H1 (cell line): ENCODE data around the gene GADL1. TPM values are rescaled to one million over a fixed set of nuclear protein-coding genes. Genes with fewer than 3 reads are reported as not detected.

ENCODE experiments used
- CTCF ChIA-PET: fragments of 300-600 bp; sonication (Branson Sonifier 250); formaldehyde crosslinking; loops from one replicate; lab custom pipeline; 2021; ENCODE audit not compliant: partially characterized antibody; lab: Charles Lee
- POLR2A ChIA-PET: fragments of 300-600 bp; sonication (Branson Sonifier 250); formaldehyde crosslinking; loops from one replicate; lab custom pipeline; 2021; ENCODE audit warnings: inconsistent platforms; ENCODE audit not compliant: partially characterized antibody; lab: Charles Lee
- DNase-seq, 2 experiments: peaks; one replicate each; pipeline versions ENCODE4 v3.0.0 to v3.0.0-alpha.2; 2010 to 2022; ENCODE audit warnings: low spot score in 2 of 2, low read depth in 1 of 2, mixed read lengths in 1 of 2
- FAIRE-seq: peaks from 2 replicates; lab custom pipeline; 2011; peaks lifted over from hg19 to GRCh38; lab: Jason Lieb, UNC
- H2AFZ ChIP-seq: 2 replicates; pipeline ENCODE4 v1.8.1; 2012; ENCODE audit warnings: low read length, inconsistent platforms
- H2AK5ac ChIP-seq: 2 replicates; pipeline ENCODE4 v1.6.1; 2013; ENCODE audit warnings: low read depth, low read length
- H2BK120ac ChIP-seq: replicated peaks from 2 replicates; pipeline ENCODE3; 2013; ENCODE audit warnings: low read depth, low read length, inconsistent platforms
- H2BK12ac ChIP-seq: 2 replicates; pipeline ENCODE4 v1.6.1; 2013; ENCODE audit warnings: low read depth, low read length
- H2BK15ac ChIP-seq: 2 replicates; pipeline ENCODE4 v1.6.1; 2013; ENCODE audit warnings: low read length
- H2BK20ac ChIP-seq: 2 replicates; pipeline ENCODE4 v1.6.1; 2013; ENCODE audit warnings: low read length
- H2BK5ac ChIP-seq: 2 replicates; pipeline ENCODE4 v1.6.1; 2013; ENCODE audit warnings: low read depth, low read length
- H3K14ac ChIP-seq: 2 replicates; pipeline ENCODE4 v1.6.1; 2013; ENCODE audit warnings: inconsistent platforms; ENCODE audit not compliant: insufficient read length
- H3K18ac ChIP-seq: 2 replicates; pipeline ENCODE4 v1.6.1; 2013; ENCODE audit warnings: low read length; ENCODE audit errors: extremely low read depth
- H3K23ac ChIP-seq: 2 replicates; pipeline ENCODE4 v1.6.1; 2013; ENCODE audit warnings: inconsistent platforms; ENCODE audit not compliant: insufficient read length
- H3K23me2 ChIP-seq: 2 replicates; pipeline ENCODE4 v1.6.1; 2013; ENCODE audit warnings: low read depth, low read length
- H3K27ac ChIP-seq: 2 replicates; pipeline ENCODE4 v1.6.1; 2011; ENCODE audit warnings: low read depth, low read length, inconsistent platforms
- H3K27me3 ChIP-seq, 4 experiments: replicated peaks in 1 of 4; 1 replicate in 1 of 4; 2 replicates in 3 of 4; pipeline versions ENCODE4 v1.6.1 to v1.8.1; 2011 to 2013; ENCODE audit warnings: low read length in 3 of 4, mild to moderate bottlenecking in 3 of 4, inconsistent platforms in 2 of 4, mixed read lengths in 2 of 4, moderate library complexity in 1 of 4; ENCODE audit not compliant: control insufficient read depth in 3 of 4, insufficient read depth in 3 of 4; ENCODE audit errors: extremely low read depth in 1 of 4
- H3K36me3 ChIP-seq, 4 experiments: 2 replicates each; pipeline versions ENCODE4 v1.6.1 to v1.8.1; 2011 to 2013; ENCODE audit warnings: mild to moderate bottlenecking in 4 of 4, low read length in 3 of 4, moderate library complexity in 2 of 4, control low read depth in 1 of 4, inconsistent platforms in 1 of 4; ENCODE audit not compliant: insufficient read depth in 4 of 4, control insufficient read depth in 2 of 4
- H3K4ac ChIP-seq: replicated peaks from 2 replicates; pipeline ENCODE3; 2013; ENCODE audit warnings: low read length, low read depth, mixed read lengths, inconsistent platforms; ENCODE audit not compliant: insufficient read length
- H3K4me1 ChIP-seq, 4 experiments: replicated peaks in 1 of 4; 1 replicate in 1 of 4; 2 replicates in 3 of 4; pipeline versions ENCODE4 v1.6.1 to v1.8.1; 2011 to 2013; ENCODE audit warnings: low read length in 3 of 4, inconsistent platforms in 2 of 4, mixed read lengths in 1 of 4; ENCODE audit not compliant: insufficient read depth in 4 of 4, control insufficient read depth in 3 of 4
- H3K4me2 ChIP-seq, 2 experiments: 2 replicates each; pipeline versions ENCODE4 v1.6.1 to v1.8.1; 2011 to 2013; ENCODE audit warnings: low read depth in 2 of 2, low read length in 2 of 2, control low read depth in 1 of 2, inconsistent platforms in 1 of 2, mild to moderate bottlenecking in 1 of 2; ENCODE audit not compliant: insufficient read depth in 1 of 2
- H3K4me3 ChIP-seq, 4 experiments: fragments of 200-600, 300-600 bp in 1 of 4; sonication (generic), shearing (Covaris generic), sonication (Bioruptor Twin) in 1 of 4; 2 replicates each; pipeline versions ENCODE4 v1.5.1 to v1.8.1; 2011 to 2016; ENCODE audit warnings: low read length in 4 of 4, low read depth in 3 of 4, control low read depth in 2 of 4, inconsistent platforms in 2 of 4, mild to moderate bottlenecking in 2 of 4, mixed read lengths in 1 of 4, moderate library complexity in 1 of 4; ENCODE audit not compliant: insufficient read depth in 2 of 4; ENCODE audit errors: extremely low read depth in 1 of 4
- H3K56ac ChIP-seq: replicated peaks from 2 replicates; pipeline ENCODE3; 2013; ENCODE audit warnings: low read depth, mild to moderate bottlenecking, mixed read lengths, low read length, inconsistent platforms; ENCODE audit not compliant: insufficient read length
- H3K79me1 ChIP-seq: 2 replicates; pipeline ENCODE4 v1.6.1; 2013; ENCODE audit warnings: low read depth, low read length, control low read depth
- H3K79me2 ChIP-seq, 2 experiments: 2 replicates each; pipeline versions ENCODE4 v1.6.1 to v1.8.1; 2012 to 2013; ENCODE audit warnings: low read length in 2 of 2, mild to moderate bottlenecking in 2 of 2, inconsistent platforms in 1 of 2; ENCODE audit not compliant: insufficient read depth in 2 of 2, control insufficient read depth in 1 of 2
- H3K9ac ChIP-seq, 4 experiments: replicated peaks in 1 of 4; 1 replicate in 1 of 4; 2 replicates in 3 of 4; pipeline versions ENCODE4 v1.6.1 to v1.8.1; 2011 to 2013; ENCODE audit warnings: low read depth in 3 of 4, low read length in 3 of 4, control low read depth in 2 of 4, mild to moderate bottlenecking in 2 of 4, moderate library complexity in 2 of 4, inconsistent platforms in 1 of 4; ENCODE audit errors: extremely low read depth in 1 of 4
- H3K9me3 ChIP-seq, 2 experiments: 2 replicates each; pipeline versions ENCODE4 v1.6.1 to v1.8.1; 2012 to 2013; ENCODE audit warnings: mild to moderate bottlenecking in 2 of 2, moderate library complexity in 2 of 2, control low read depth in 1 of 2, inconsistent platforms in 1 of 2, low read depth in 1 of 2, low read length in 1 of 2, mixed read lengths in 1 of 2; ENCODE audit not compliant: insufficient read depth in 2 of 2
- H4K20me1 ChIP-seq, 2 experiments: replicated peaks in 1 of 2; 2 replicates each; pipeline versions ENCODE3 to v1.8.1; 2011 to 2013; ENCODE audit warnings: inconsistent platforms in 2 of 2, low read length in 2 of 2, mild to moderate bottlenecking in 1 of 2; ENCODE audit not compliant: insufficient read depth in 2 of 2, control insufficient read depth in 1 of 2
- H4K5ac ChIP-seq: 2 replicates; pipeline ENCODE4 v1.6.1; 2013; ENCODE audit warnings: low read length, low read depth, mixed read lengths, inconsistent platforms; ENCODE audit not compliant: insufficient read length
- H4K8ac ChIP-seq: 2 replicates; pipeline ENCODE4 v1.8.0; 2013; ENCODE audit warnings: mild to moderate bottlenecking, moderate library complexity, low read length, inconsistent platforms; ENCODE audit not compliant: insufficient read depth; ENCODE audit errors: extremely low read depth
- H4K91ac ChIP-seq: replicated peaks from 2 replicates; pipeline ENCODE3; 2013; ENCODE audit warnings: low read length, mixed read lengths, inconsistent platforms; ENCODE audit not compliant: insufficient read length
- ASH2L ChIP-seq: fragments of 200-600, 300-600 bp; sonication (generic); IDR thresholded peaks from one replicate; pipeline ENCODE4 v1.7.1; 2017; ENCODE audit warnings: low read length
- EZH2 ChIP-seq: fragments of 200-600 bp; sonication (generic); IDR thresholded peaks from 2 replicates; pipeline ENCODE4 v1.7.1; 2012; ENCODE audit warnings: low read depth, mild to moderate bottlenecking, moderate library complexity, low read length, inconsistent platforms; ENCODE audit not compliant: severe bottlenecking
- KDM4A ChIP-seq: IDR thresholded peaks from one replicate; pipeline ENCODE4 v1.7.1; 2012; ENCODE audit warnings: low read depth, mild to moderate bottlenecking, moderate library complexity, low read length, inconsistent platforms; ENCODE audit not compliant: severe bottlenecking
- POLR2A ChIP-seq, 2 experiments: IDR thresholded peaks; 1 replicate in 1 of 2; 2 replicates in 1 of 2; pipeline ENCODE4 v1.6.1; 2011; ENCODE audit warnings: low read depth in 2 of 2, low read length in 2 of 2, mild to moderate bottlenecking in 2 of 2; ENCODE audit errors: control extremely low read depth in 1 of 2
- SUZ12 ChIP-seq: fragments of 200-600 bp; sonication (generic); IDR thresholded peaks from 2 replicates; pipeline ENCODE4 v1.6.1; 2012; ENCODE audit warnings: mild to moderate bottlenecking, inconsistent platforms, low read length, moderate library complexity, mixed read lengths
- TCF12 ChIP-seq: IDR thresholded peaks from 2 replicates; pipeline ENCODE4 v1.6.1; 2011; ENCODE audit warnings: low read depth, mild to moderate bottlenecking, low read length
- WGBS, 2 experiments: shearing (Covaris generic) in 1 of 2; methylation state at CpG; one replicate each; pipeline versions ENCODE4 v1.1.6 to v1.1.7; 2013 to 2015; ENCODE audit warnings: low lambda C conversion rate in 2 of 2, mixed read lengths in 2 of 2, inconsistent platforms in 1 of 2, low coverage in 1 of 2, missing lambda C conversion rate in 1 of 2; ENCODE audit not compliant: insufficient replicate concordance in 2 of 2, insufficient coverage in 1 of 2, insufficient read length in 1 of 2; ENCODE audit errors: extremely low coverage in 1 of 2, missing lambda C conversion rate in 1 of 2; 5-methylcytosine and 5-hydroxymethylcytosine counted together
- long read RNA-seq, 2 experiments: library from RNA in 1 of 2; library from capped mRNA in 1 of 2; stranded (forward); transcript quantifications; one replicate each; pipeline ENCODE4 v2.0.0, GENCODE V29; 2021; ENCODE audit warnings: inconsistent platforms in 1 of 2
- polyA minus RNA-seq, 3 experiments: library from RNA; depleted of rRNA, polyadenylated mRNA; stranded (reverse); fragments of >200 nt; gene quantifications; 1 replicate in 2 of 3; 2 replicates in 1 of 3; pipeline ENCODE4 v1.2.3, GENCODE V29; 2011
- polyA plus RNA-seq, 7 experiments: library from polyadenylated mRNA; depleted of rRNA in 3 of 7; stranded (reverse) in 5 of 7; unstranded in 2 of 7; fragments of >200 nt in 5 of 7; fragments of 200-250 nt in 2 of 7; gene quantifications; 1 replicate in 5 of 7; 2 replicates in 1 of 7; 4 replicates in 1 of 7; pipeline versions ENCODE4 v1.2.1 to v1.2.3, GENCODE V29; 2011 to 2013; ENCODE audit warnings: missing spikeins in 2 of 7, mixed read lengths in 2 of 7
- total RNA-seq: library from RNA; stranded (reverse); fragmentation: NEBNext Ultra II Directional; extraction: Animal tissue kit (Norgen Biotek cat#: 25700); gene quantifications from 2 replicates; pipeline ENCODE4 v1.2.1, GENCODE V29; 2021

Gene GADL1, protein sequence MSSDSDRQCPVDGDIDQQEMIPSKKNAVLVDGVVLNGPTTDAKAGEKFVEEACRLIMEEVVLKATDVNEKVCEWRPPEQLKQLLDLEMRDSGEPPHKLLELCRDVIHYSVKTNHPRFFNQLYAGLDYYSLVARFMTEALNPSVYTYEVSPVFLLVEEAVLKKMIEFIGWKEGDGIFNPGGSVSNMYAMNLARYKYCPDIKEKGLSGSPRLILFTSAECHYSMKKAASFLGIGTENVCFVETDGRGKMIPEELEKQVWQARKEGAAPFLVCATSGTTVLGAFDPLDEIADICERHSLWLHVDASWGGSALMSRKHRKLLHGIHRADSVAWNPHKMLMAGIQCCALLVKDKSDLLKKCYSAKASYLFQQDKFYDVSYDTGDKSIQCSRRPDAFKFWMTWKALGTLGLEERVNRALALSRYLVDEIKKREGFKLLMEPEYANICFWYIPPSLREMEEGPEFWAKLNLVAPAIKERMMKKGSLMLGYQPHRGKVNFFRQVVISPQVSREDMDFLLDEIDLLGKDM
- total RNA-seq: 0.30 and 0.36 TPM in 2 replicates
- polyA plus RNA-seq (2011; rRNA removed): 0.03 and 0.09 TPM in 2 replicates
- 0.08 TPM for polyA plus RNA-seq (2011; cell fraction: cytosol; rRNA removed)
- 0.13 TPM for polyA plus RNA-seq (2011; cell fraction: nucleus; rRNA removed)
- 0.07 to 0.19 TPM (median 0.08 TPM) in 3 of 4 replicates, not detected in the other for polyA plus RNA-seq (2012, experiment 1 of 2)
- not detected for polyA plus RNA-seq (2012, experiment 2 of 2)
- polyA plus RNA-seq (2013, experiment 1 of 2): 0.16 TPM
- 0.17 TPM for polyA plus RNA-seq (2013, experiment 2 of 2)
- polyA minus RNA-seq (2011; rRNA and poly(A)+ RNA removed): 0.09 and 0.12 TPM in 2 replicates
- polyA minus RNA-seq (2011; cell fraction: cytosol; rRNA and poly(A)+ RNA removed): not detected
- polyA minus RNA-seq (2011; cell fraction: nucleus; rRNA and poly(A)+ RNA removed): not detected
- long read RNA-seq, experiment 1, partial matches to known transcripts: 0 of 1 reads
- long read RNA-seq, experiment 1, other reads (novel, unspliced or antisense): 1 of 1 reads
- long read RNA-seq, experiment 2: 0 reads

DNA sequence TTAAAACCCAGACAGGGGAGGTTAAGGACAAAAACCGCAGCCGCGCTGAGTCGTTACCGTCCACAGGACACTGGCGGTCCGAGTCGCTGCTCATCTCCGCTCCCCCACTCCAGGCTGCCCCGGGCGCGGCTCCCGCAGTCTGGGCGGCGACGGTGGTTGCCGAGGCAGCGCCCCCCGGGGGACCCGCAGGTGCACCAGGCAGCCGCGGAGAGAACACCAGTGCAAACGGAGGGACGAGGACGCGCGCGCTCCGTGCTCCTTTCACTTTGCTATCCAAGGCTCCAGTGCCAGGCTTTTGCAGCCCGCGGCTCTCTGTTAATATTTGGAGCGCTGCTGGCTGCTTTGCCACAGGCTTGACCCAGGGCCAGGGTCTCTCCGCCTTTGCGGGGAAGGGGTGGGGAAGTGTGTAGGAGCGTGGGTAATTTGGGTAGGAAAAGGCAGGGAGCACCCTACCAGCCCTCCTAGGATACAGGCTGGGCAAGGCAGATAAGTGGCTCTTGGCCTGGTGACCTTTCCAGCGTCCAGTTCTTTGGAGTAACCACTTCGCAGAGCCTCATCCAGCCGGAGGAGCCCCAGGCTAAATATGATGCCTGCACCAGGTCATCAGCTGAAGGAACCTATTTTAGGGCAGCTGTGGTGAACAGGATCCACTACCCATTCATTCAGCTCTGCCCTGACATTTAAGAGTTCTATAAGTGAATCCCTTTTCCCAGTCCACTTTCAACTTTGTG lies at the start of gene GADL1:
TSS of gene GADL1 (minus strand) at position 141 of the 731 bp plus-strand sequence. CDS start at position 94, 47 bp downstream.
- H3K9ac ChIP-seq: no peak within 1 kb of the TSS

More for the DNA sequence above, at the start of gene GADL1:
- H3K18ac ChIP-seq: no peak within 1 kb of the TSS
- no peak within 1 kb of the TSS for H2AK5ac ChIP-seq
- no peak within 1 kb of the TSS for H2BK20ac ChIP-seq
- no peak within 1 kb of the TSS for H2BK120ac ChIP-seq
- H3K36me3 ChIP-seq: no peaks in the 10 kb centered on the region
- TF ChIP-seq EZH2: peak; percentile 45
- TF ChIP-seq POLR2A (IDR thresholded peaks at IDR 0.05; ENCODE audit: control extremely low read depth in 1 of 2, low read depth in 2 of 2, low read length in 2 of 2): no peak
- peak; percentile 53 for TF ChIP-seq ASH2L
- TF ChIP-seq SUZ12: peak; percentile 42; the same call in 1 of the 2 replicates
- TF ChIP-seq KDM4A: peak; percentile 89
- 0 out of 2 replicates have a peak, but pooled peaks have one; percentile 44 for TF ChIP-seq TCF12
- peak within 1 kb of the TSS; percentile 30; the same call in 1 of the 2 replicates for H2BK5ac ChIP-seq
- POLR2A ChIA-PET: interaction anchor here (0.9 to 1.4 kb wide), 4 partner anchors 11 to 638 kb away, joined by 3 read pairs; partner anchors contain the start of gene STT3B
- H3K14ac ChIP-seq: no peak within 1 kb of the TSS
- peaks cover 0 to 16% (median 11%) of the 10 kb centered on the region in 4 experiments; a peak in 5 of 7 replicates for H3K27me3 ChIP-seq
- no peak within 1 kb of the TSS for H3K56ac ChIP-seq
- peak within 1 kb of the TSS; percentile 30 to 61 (median 34); a peak in 7 of 8 replicates for H3K4me3 ChIP-seq
- peak within 1 kb of the TSS; percentile 63 to 79 for H3K4me2 ChIP-seq
- no peaks in the 10 kb centered on the region for H3K79me2 ChIP-seq
- no peak within 1 kb of the TSS for H3K27ac ChIP-seq
- H3K23ac ChIP-seq: no peak within 1 kb of the TSS
- no peak within 1 kb of the TSS for H4K91ac ChIP-seq
- WGBS, 2 experiments: 11% methylated on average over 25 of the region's 38 CpGs; no CpG with 5 or more reads in 1 of the 2 experiments
- H2AFZ ChIP-seq: peak within 1 kb of the TSS; percentile 34; the same call in 1 of the 2 replicates
- H3K23me2 ChIP-seq: peaks cover 4% of the 10 kb centered on the region; the same call in 1 of the 2 replicates
- H4K5ac ChIP-seq: no peak within 1 kb of the TSS
- no peaks in the 10 kb centered on the region for H4K20me1 ChIP-seq
- H2BK12ac ChIP-seq: peak within 1 kb of the TSS; percentile 55
- FAIRE-seq (no peak), DNase-seq (peak in 1 of 2 experiments; percentile 74)
- H3K4ac ChIP-seq: no peak within 1 kb of the TSS
- CTCF ChIA-PET: interaction anchor here (0.8 kb wide), 1 partner anchor 46 kb away, joined by 3 read pairs; no protein-coding TSS in a partner anchor
- H3K4me1 ChIP-seq: peaks cover 5 to 8% (median 7%) of the 10 kb centered on the region in 4 experiments; a peak in 6 of 7 replicates
- no peak within 1 kb of the TSS; the same call in 1 of the 2 replicates for H2BK15ac ChIP-seq
- H4K8ac ChIP-seq: no peak within 1 kb of the TSS
- no peaks in the 10 kb centered on the region for H3K79me1 ChIP-seq
- no peaks in the 10 kb centered on the region for H3K9me3 ChIP-seq
